Thoracic aorta (tissue), 2 donors: ENCODE data around the gene NR2E3. TPM values are rescaled to one million over a fixed set of nuclear protein-coding genes. Genes with fewer than 3 reads are reported as not detected.

Source experiments
- ATAC-seq: fragments of 150-250 bp; one replicate; pipeline ENCODE4 v1.8.0; 2017; ENCODE audit warnings: low read depth; ENCODE audit not compliant: insufficient number of reproducible peaks, low FRiP score
- DNase-seq: peaks from one replicate; pipeline ENCODE4 v3.0.0-alpha.2; 2020; ENCODE audit warnings: low spot score
- H3K27ac ChIP-seq, 2 donors: fragments of 200-600 bp; sonication (generic); 1 replicate in 1 of 2; 2 replicates in 1 of 2; pipeline ENCODE4 v1.5.1; 2016; ENCODE audit warnings: mild to moderate bottlenecking in 2 of 2, moderate library complexity in 2 of 2
- H3K27me3 ChIP-seq: fragments of 200-600 bp; sonication (generic); replicated peaks from 2 replicates; pipeline ENCODE4 v1.6.0; 2016; ENCODE audit warnings: mild to moderate bottlenecking; ENCODE audit not compliant: insufficient read depth
- H3K36me3 ChIP-seq: fragments of 200-600 bp; sonication (generic); one replicate; pipeline ENCODE4 v1.5.1; 2016
- H3K4me1 ChIP-seq, 2 donors: fragments of 200-600 bp; sonication (generic); 1 replicate in 1 of 2; 2 replicates in 1 of 2; pipeline versions ENCODE4 v1.5.1 to v1.6.0; 2016; ENCODE audit warnings: low read depth in 2 of 2, mild to moderate bottlenecking in 1 of 2; ENCODE audit not compliant: control insufficient read depth in 1 of 2
- H3K4me3 ChIP-seq: fragments of 200-600 bp; sonication (generic); 2 replicates; pipeline ENCODE4 v1.5.1; 2016; ENCODE audit warnings: mild to moderate bottlenecking
- H3K9me3 ChIP-seq: fragments of 200-600 bp; sonication (generic); 2 replicates; pipeline ENCODE4 v1.5.1; 2016
- CTCF ChIP-seq: fragments of 200-600 bp; sonication (generic); IDR thresholded peaks from one replicate; pipeline ENCODE4 v1.5.1; 2019; ENCODE audit warnings: antibody characterized with exemption
- total RNA-seq, 2 donors: library from RNA; depleted of rRNA; stranded (reverse); fragments of >200 nt; gene quantifications; one replicate each; pipeline versions ENCODE4 v1.1.0 to v1.2.3, GENCODE V29; 2016

The NR2E3 gene
- total RNA-seq, 2 donors from 2014 or later = 0.27 to 0.92 TPM

GRCh38 chr15:71786673-71787072 is 23.7 kb upstream of the NR2E3 start:
- no peaks in the 10 kb centered on the region for H3K9me3 ChIP-seq
- DNase-seq (no peak), ATAC-seq (no peak)
- no peaks in the 10 kb centered on the region for H3K27me3 ChIP-seq
- no peak for TF ChIP-seq CTCF
- no peak overlapping the region for H3K27ac ChIP-seq
- no peaks in the 10 kb centered on the region for H3K36me3 ChIP-seq
- H3K4me1 ChIP-seq = peaks cover 4 to 22% of the 10 kb centered on the region in 2 donors
- H3K4me3 ChIP-seq = no peak overlapping the region

GRCh38 chr15:71788646-71789579 is 21.4 kb upstream of the NR2E3 start:
- no peaks in the 10 kb centered on the region for H3K36me3 ChIP-seq
- no peak overlapping the region for H3K27ac ChIP-seq
- H3K4me3 ChIP-seq = no peak overlapping the region
- ATAC-seq (no peak), DNase-seq (no peak)
- TF ChIP-seq CTCF = no peak
- H3K4me1 ChIP-seq = no peaks in the 10 kb centered on the region
- H3K9me3 ChIP-seq = no peaks in the 10 kb centered on the region
- no peaks in the 10 kb centered on the region for H3K27me3 ChIP-seq

- no peak for TF ChIP-seq CTCF
- ATAC-seq = no peak
- Histone ChIP-seq H3K27ac (no peak overlapping the region), H3K36me3 (no peaks in the 10 kb centered on the region), H3K9me3 (no peaks in the 10 kb centered on the region), H3K4me3 (no peak overlapping the region), H3K4me1 (no peaks in the 10 kb centered on the region), H3K27me3 (no peaks in the 10 kb centered on the region)
- DNase-seq = no peak
These were observed 20.7 kb upstream of the NR2E3 start for GRCh38 chr15:71789616-71790015.

GRCh38 chr15:71790081-71790480 is 20.3 kb upstream of the NR2E3 start:
- Histone ChIP-seq H3K27ac (no peak overlapping the region), H3K36me3 (no peaks in the 10 kb centered on the region), H3K4me3 (no peak overlapping the region), H3K9me3 (no peaks in the 10 kb centered on the region), H3K4me1 (no peaks in the 10 kb centered on the region), H3K27me3 (no peaks in the 10 kb centered on the region)
- no peak for DNase-seq
- no peak for ATAC-seq
- no peak for TF ChIP-seq CTCF

GRCh38 chr15:71791975-71792374 is 18.4 kb upstream of the NR2E3 start:
- TF ChIP-seq CTCF = no peak
- Histone ChIP-seq H3K4me3 (no peak overlapping the region), H3K9me3 (no peaks in the 10 kb centered on the region), H3K27me3 (no peaks in the 10 kb centered on the region), H3K36me3 (no peaks in the 10 kb centered on the region), H3K27ac (no peak overlapping the region), H3K4me1 (no peaks in the 10 kb centered on the region)
- ATAC-seq = no peak
- no peak for DNase-seq
